Right renal cortex interstitium (tissue), 3 donors: ENCODE data around the gene CUTA. TPM values are rescaled to one million over a fixed set of nuclear protein-coding genes. Genes with fewer than 3 reads are reported as not detected.
"Not testable (repeated sequence)": the region's sequence is repeated elsewhere in the genome, so short reads cannot be mapped to it uniquely, and the experiment has no call there.

Source experiments
- DNase-seq, 3 donors: peaks; one replicate each; pipeline ENCODE4 v3.0.0-alpha.2; 2013; ENCODE audit warnings: low read depth in 3 of 3, low spot score in 2 of 3
- polyA plus RNA-seq, 3 donors: library from polyadenylated mRNA; unstranded; fragments of 120-200 nt; gene quantifications; one replicate each; pipeline ENCODE4 v1.2.1, GENCODE V29; 2013; ENCODE audit not compliant: insufficient read length in 3 of 3

Gene CUTA
- polyA plus RNA-seq, 3 donors = 213 to 246 (median 227) TPM

DNA sequence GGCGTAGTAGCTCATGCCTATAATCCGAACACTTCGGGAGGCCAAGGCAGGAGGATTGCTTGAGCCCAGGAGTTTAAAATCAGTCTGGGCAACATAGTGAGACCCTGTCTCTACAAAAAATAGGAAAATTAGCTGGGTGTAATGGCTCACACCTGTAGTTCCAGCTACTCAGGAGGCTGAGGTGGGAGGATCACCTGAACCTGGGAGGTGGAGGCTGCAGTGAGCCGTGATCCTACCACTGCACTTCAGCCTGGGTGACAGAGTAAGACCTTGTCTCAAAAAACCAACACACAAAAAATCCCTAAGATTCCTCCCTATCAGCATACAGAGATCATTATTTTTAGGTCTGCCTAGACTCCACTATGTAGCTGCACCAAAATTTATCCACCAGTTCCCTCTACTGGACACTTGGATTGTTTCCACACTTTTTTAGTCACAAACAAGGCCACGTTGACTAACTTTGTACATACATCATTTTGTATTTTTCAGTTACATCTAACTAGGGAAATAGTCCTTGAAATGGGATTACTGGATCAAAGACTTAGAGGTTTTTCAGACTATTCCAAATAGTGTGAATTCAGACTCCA is 10.7 kb downstream of the CUTA start:
- DNase-seq = no peak

DNA sequence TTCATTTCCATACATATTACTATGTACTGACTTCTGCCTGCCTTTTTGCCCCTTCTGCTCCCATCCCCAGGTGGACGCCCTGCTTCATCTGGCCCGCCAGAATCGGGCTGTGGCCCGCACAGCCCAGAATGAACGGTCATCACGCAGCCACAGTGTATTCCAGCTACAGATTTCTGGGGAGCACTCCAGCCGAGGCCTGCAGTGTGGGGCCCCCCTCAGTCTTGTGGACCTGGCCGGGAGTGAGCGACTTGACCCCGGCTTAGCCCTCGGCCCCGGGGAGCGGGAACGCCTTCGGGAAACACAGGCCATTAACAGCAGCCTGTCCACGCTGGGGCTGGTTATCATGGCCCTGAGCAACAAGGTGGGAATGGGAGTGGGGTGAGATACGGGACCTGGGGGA is 11.8 kb downstream of the CUTA start:
- DNase-seq = no peak

DNA sequence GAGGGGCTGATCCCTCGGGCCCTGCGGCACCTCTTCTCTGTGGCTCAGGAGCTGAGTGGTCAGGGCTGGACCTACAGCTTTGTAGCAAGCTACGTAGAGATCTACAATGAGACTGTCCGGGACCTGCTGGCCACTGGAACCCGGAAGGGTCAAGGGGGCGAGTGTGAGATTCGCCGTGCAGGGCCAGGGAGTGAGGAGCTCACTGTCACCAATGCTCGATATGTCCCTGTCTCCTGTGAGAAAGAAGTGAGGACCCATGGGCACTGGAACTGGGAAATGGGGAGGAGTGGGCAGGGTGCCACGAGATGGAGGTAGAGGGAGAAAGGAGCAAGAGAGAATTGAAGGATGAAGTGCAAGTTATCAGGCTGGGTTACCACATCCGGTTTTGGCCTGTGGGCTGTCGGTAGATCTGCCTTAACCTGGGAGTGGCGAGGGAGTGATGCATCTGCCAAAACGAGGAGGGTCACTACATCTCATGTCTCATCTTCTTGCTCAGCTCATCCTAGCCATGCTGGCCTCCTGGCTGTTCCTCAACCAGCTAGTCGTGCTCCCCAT is 12.4 kb downstream of the CUTA start:
- DNase-seq = no peak

DNA sequence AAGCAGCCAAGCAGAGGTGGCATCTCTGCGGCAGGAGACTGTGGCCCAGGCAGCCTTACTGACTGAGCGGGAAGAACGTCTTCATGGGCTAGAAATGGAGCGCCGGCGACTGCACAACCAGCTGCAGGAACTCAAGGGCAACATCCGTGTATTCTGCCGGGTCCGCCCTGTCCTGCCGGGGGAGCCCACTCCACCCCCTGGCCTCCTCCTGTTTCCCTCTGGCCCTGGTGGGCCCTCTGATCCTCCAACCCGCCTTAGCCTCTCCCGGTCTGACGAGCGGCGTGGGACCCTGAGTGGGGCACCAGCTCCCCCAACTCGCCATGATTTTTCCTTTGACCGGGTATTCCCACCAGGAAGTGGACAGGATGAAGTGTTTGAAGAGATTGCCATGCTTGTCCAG is 13.0 kb downstream of the CUTA start:
- no peak for DNase-seq

DNA sequence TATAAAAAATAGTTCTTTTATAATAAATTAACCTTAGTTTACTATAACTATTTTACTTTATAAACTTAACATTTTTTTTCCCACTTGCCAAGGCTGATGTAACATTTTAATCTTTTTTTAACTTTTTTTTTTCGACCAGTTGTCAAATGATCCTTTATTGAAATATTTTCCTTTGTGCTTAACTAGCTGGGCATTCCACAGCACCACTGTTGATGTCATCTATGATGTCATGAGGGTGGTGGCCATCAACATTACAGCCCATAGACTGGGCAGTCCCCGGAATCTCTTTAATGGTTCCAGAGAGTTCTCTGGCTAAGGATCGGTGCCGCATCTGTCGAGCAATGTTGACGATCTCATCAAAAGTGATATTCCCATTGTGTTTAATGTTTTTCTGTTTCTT is 18.0 kb downstream of the CUTA start:
- not testable (repeated sequence) for DNase-seq

DNA sequence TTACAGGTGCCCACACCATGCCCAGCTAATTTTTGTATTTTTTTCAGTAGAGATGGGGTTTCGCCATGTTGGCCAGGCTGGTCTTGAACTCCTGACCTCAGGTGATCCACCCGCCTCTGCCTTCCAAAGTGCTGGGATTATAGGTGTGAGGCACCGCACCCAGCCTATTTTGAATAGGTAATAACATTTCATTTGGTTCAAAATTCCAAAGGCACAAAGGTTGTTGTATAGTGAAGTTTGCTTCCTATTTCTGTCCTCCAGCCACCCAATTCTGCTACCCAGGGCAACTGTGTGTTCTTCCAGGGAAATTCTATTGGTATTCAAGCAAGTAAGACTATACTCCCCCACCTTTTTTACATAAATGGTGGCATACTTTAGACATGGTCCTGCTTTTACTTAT is 19.3 kb downstream of the CUTA start:
- not testable (repeated sequence) for DNase-seq

DNA sequence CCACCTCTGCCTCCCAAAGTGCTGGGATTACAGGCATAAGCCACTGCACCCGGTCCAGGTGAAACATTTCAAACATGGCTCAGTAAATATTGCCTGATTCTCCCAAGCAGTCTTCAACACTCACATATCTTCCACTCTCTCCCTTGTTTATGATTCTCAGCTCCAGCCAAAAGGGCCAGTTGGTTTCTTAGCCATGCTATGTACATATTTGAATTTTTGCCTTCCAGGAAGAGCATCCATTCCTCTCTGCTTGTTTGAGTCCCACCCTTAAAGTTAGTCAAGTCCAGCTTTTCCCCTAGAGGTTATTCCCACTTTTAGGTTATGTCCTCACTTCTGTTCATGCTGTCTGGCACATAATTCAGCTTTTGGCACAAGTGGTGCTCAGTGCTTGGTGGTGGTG is 20.4 kb downstream of the CUTA start:
- DNase-seq = no peak

DNA sequence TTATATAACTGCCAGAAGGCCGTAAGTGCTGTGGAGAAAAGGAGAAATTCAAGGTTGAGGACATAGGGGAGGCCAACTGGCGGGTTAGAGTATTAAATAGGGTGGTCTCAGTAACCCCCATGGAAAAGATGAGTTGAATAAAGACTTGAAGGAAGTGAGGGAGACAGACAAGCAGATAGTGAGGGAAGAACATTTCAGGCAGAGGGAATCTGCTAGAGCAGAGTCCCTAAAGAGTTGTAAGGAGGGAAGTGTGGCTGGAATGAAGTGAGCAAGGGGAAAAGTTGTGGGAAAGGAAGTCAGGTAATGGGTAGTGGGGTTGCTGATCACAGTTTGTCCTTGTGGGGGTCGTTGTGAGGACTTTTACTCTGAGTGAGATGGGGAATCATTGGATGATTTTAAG is 24.9 kb downstream of the CUTA start:
- no peak for DNase-seq

DNA sequence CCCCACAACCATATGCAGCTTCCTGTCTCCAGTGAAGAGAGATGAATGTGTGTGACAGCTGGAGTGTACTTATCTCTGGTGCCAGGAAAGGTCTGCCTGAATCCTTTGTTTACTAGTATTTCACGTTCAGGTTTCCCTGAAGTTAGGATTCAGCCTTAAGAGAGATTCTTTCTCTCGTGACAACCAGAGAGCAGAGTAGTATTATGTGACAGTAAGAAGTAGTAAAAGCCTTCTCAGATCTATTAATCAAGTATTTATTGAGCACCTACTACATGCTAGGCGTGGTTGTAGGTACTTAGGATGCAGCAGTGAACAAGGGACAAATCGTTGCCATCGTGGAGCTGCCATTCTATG is 25.3 kb downstream of the CUTA start:
- DNase-seq = no peak

DNA sequence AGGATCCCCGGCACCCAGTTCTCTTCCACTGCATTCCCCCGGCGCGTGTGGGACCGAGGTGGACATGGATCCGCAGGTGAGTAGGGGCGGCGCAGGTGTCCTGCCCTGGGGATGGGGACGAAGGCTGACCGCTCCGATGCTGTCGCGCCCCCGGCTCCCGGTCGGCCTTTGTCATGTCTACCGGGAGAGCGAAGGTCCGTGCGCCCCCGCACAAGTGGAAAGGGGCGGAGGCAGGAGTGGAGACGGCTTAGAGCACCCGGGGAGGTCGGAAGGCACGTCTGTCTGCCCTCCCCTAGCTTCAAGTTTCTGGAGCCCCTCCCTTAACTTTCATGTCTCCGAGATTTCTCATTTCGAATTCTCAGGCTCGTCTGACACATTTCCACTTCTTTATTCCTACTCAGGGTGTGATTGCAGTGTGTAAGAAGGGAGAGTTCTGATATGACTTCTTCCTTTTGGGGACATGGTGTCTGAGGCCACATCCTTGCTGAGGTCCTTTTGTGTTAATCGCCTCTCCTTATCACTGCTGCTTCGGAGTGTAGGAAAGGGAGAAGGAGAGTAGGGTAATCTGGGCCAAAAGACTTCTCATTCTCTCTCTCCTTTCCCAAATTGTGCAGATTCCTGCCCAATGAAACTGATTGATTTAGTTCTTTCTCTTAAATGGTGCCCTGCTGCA is 25.8 kb downstream of the CUTA start:
- DNase-seq = no peak

DNA sequence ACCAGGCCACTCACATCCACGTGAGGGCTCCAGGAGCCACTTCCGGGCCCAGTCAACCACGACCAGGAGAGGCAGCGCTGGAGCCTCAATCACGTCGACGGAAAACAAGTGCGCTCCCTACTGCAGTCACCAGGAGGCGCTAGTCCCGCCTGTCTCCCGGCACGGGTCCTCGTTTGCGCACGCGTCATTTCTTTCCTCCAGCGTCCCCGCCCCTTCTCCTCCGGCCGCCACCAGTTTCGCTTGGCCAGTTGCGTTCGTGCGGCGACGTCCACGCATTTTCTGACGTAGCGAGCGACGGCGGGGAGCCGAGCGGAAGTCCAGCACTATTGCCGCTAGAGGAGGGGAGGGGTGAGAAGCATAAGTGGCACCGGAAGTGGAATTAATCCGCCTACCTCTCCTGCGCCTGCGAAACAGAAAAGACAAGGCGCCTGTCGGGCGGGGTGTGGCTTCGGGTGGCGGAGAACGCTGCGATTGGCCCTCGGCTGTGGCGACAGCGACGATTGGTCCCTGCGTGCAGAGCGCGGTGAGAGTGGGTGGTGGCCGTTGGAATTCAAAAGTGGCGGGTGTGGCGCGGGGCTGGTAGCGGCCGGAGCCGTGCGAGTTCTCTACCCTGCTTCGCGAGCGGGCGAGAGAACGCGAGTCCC is 26.5 kb downstream of the CUTA start, which contains the start of gene KIFC1:
TSS of gene KIFC1 (plus strand) at position 546 of the 644 bp plus-strand sequence. CDS start 163 bp downstream, outside the sequence.
- peak; percentile 96 to 98 (median 98) for DNase-seq

DNA sequence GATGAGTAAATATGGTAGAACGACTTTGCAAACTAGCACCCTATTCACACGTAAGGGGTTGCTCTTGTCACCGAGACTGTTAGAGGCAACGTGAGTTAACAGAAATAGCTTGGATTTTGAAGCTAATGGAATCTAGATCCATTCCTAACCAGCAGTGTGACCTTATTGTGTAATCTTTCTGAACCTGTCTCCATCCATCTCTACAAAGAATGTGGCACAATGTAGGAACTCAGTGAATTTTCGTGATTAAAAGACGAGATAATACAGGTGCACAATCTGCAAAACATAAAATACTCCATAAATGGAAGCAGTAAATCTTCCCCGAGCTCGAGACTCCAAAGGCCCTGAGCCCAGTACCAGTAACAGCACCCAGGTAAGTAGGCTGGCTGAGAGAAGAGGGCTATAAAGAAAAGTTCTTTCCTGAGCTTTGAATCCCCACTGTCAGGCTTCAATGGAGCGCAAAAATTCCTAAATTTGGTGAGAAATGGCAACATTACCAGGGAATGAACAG is 27.1 kb downstream of the CUTA start:
- DNase-seq = no peak

DNA sequence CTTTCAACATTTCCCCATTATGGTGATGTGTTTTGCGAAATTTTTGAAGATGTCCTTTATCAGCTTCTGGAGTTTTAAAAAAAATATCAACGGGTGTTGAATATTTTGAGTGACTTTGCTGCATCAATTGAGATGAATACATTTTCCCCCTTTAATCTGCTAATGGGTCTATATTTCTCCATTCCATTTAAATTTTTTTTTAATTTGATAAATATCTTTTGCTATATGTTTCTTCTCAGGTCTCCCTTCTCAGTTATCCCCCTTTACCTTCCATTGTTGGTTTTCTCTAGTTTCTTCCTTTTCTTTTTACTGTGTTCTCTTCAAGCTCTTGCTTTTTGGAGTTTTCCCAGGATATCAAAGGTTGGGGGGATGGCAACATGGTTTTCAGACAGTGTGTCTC is 27.7 kb downstream of the CUTA start:
- no peak for DNase-seq

DNA sequence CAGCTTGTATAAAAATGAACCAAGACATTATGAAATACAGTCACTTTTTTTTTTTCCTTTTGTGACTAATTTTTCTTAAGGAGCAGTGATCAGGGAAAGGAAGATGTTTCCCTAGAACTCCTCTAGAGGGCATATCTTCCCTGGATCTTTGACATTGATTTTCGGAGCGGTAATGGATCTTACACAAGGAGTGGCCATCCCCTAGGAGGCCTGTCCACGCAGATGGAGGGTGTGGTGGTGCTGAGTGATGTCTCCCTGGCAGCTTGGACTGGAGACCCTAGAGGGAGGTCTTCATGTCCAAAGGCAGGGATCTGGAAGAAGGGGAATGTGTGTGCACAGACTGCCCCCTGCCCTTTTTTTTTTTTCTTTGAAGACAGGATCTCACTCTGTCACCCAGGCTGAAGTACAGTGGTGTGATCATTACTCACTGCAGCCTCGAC is 33.3 kb downstream of the CUTA start:
- no peak for DNase-seq

DNA sequence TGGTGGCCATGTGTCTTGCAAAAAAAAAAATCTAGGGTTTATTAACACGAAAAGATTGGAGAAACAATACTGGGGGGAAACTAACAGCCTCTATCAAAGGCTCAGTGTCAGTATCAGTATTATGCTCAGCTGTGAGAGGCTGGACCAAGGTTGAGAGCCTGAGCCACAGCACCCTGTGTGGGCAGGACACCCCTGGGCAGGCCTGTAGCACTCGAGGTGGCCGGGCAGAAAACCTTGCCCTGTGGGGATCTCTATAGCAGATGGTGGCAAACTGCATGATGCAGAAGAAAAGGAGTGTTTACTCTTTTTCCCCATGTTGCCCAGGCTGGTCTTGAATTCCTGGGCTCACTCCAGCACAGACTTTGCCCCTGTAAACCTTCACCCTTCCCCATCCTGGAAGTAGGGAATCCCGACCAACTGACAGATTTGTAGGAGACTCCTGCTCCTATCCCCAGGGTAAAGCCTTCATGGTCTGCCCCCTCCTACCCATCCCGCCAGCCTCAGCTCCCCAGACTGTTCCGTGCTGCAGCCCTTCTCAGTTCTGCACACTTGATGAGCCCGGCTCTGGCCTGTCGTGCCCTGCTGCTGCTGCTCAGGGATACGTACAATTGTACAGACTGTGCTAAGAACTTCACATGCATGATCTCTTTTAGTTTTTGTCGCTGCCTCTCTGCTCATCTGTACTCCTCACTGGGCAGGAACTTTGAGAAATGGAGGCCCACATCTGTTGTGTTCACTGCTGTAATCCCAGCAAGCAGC is 34.3 kb downstream of the CUTA start:
- DNase-seq = no peak

DNA sequence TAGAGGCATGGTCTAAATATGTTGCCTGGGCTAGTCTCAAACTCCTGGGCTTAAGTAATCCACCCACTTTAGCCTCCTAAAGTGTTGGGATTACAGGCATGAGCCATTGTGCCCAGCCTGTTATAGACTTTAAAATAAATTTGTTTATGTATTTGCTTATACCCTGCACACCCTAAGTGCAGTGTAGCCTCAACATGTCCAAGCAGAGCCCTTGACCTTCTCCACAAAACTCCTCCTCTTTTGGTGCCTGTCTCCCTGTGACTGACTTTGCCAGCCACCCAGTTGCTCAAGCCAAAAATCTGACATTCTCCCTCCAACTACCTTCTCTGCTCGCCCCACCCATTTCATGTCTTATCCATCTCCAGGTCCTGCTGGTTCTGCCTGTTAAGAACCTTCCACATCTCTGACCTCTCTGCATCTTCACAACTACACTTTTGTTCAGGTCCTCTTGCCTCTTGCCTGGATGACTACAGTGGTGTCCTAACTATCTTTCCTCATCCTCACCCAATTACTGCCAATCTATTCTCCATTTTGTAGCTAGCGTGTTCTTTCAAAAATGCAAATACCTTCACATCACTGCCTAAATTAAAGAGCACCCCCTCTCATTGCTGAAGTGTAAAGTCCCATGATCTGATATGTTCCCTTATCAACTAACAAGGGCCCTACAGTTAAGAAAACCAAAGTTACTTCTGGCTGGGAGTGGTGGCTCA is 37.5 kb downstream of the CUTA start:
- DNase-seq = no peak

DNA sequence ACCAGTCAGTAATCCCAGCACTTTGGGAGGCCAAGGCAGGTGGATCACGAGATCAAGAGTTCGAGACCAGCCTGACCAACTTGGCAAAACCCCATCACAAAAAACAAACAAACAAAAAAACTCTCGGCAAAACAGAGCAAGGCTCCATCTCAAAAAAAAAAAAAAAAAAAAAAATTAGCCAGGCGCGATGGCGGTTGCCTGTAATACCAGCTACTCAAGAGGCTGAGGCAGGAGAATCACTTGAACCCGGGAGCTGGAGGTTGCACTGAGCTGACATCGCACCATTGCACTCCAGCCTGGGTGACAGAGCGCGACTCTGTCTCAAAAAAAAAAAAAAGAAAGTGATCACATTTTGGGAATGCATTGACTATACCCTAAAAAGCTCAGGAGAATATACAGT is 38.7 kb downstream of the CUTA start:
- DNase-seq = not testable (repeated sequence)

DNA sequence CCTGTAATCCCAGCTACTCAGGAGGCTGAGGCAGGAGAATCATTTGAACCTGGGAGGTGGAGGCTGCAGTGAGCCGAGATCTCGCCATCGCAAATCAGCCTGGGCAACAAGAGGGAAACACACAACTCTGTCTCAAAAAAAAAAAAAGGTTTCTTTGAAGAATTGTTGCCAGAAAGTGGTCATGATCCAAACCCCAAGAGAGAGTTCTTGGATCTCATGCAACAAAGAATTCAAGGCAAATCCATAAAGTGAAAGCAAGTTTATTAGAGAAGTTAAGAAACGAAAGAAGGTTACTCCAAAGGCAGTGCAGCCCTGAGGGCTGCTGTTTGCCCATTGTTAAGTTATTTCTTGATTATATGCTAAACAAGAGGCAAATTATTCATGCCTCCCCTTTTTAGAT is 40.7 kb downstream of the CUTA start:
- no peak for DNase-seq

DNA sequence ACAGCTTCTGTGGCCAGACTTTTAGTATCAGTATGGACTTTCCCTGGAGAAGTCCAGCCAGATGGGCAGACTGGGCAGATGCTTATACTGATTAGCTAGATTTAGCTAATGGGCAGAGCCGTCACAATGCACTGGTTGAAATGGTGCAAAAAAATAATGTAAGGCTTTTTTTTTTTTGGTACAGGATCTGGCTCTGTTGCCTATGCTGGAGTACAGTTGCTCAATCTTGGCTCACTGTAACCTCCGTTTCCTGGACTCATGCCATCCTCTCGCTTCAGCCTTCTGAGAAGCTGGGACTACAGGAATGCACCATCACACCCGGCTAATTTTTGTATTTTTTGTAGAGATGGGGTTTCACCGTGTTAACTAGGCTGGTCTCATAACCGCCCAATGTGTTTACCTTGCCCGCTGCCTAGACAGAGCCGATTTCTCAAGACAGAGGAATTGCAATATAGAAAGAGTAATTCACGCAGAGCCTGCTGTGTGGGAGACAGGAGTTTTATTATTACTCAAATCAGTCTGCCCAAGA is 42.7 kb downstream of the CUTA start:
- no peak for DNase-seq
